ENCODE data around the gene FRMD6. TPM values are rescaled to one million over a fixed set of nuclear protein-coding genes. Genes with fewer than 3 reads are reported as not detected.

FRMD6 gene
- total and polyA plus RNA-seq, 10 of the 15 experiments (the other 5 are each of a cell fraction or from before 2014, with no cell fraction given): 0.86 to 7.8 (median 3.3) TPM

DNA sequence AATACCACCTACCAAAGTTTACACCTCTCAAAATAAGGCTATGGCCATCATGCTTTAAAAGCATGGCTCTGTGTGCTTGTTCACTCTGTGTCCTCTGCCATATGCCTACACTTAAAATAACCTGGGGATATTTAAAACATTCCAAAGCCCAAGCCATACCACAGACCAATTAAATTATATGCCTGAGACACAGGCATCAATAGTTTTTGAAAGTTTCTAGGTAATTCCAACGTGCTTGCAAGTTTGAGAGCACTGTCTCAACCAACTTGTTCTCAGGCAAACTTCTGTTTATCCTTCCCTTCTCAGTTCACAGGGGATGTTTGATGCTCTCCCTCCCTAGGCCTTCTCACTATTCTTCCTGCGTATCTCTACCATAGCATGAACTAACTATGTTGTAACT, 3.4 kb upstream of the FRMD6 start:
- FAIRE-seq: no peak
- Histone ChIP-seq H3K9me3 (replicated peaks; ENCODE audit: control insufficient read depth, insufficient read depth, low read length) (no peaks in the 10 kb centered on the region), H4K20me1 (ENCODE audit: control insufficient read depth, insufficient read depth) (no peaks in the 10 kb centered on the region), H3K9ac (ENCODE audit: control insufficient read depth, insufficient read depth, low read length) (no peak overlapping the region), H3K27ac (ENCODE audit: control insufficient read depth, insufficient read depth) (no peak overlapping the region), H3K27me3 (replicated peaks in 1 of 2; ENCODE audit: control insufficient read depth in 2 of 2, insufficient read depth in 2 of 2, low read length in 1 of 2) (peaks cover 0 to 3% of the 10 kb centered on the region in 2 experiments; a peak in 1 of 4 replicates), H3K4me3 (no peak overlapping the region), H3K4me1 (ENCODE audit: control insufficient read depth, insufficient read depth, low read length) (no peaks in the 10 kb centered on the region), H3K36me3 (ENCODE audit: control insufficient read depth in 2 of 2, insufficient read depth in 2 of 2, low read length in 1 of 2) (no peaks in the 10 kb centered on the region), H3K4me2 (ENCODE audit: control insufficient read depth, insufficient read depth) (no peak overlapping the region), H2AFZ (ENCODE audit: control insufficient read depth, low read depth, low read length) (no peak overlapping the region), H3K79me2 (ENCODE audit: control insufficient read depth, insufficient read depth, low read length) (no peaks in the 10 kb centered on the region)
- intact Hi-C loops (cut with micrococcal nuclease; ENCODE audit: unreplicated experiment): no loop called here
- ChIA-PET SMC1A (ENCODE audit: uncharacterized antibody, unreplicated experiment) (no interaction called here), RAD21 (ENCODE audit: unreplicated experiment) (no interaction called here), CTCF (no interaction called here), POLR2A (no interaction called here)
- no peak for ATAC-seq
- BruUV-seq (replicated peaks): no TSS peak
- WGBS (ENCODE audit: insufficient coverage, insufficient replicate concordance, low lambda C conversion rate, missing lambda C conversion rate): 44% methylated on average over 2 of the region's 2 CpGs
- DNase-seq (ENCODE audit: low read depth, low spot score): no peak
- in situ Hi-C loops (cut with MboI): no loop called here
- TF ChIP-seq TAF1 (IDR thresholded peaks at IDR 0.05; ENCODE audit: borderline replicate concordance, low read depth, low read length) (no peak), SUZ12 (IDR thresholded peaks at IDR 0.05; ENCODE audit: unreplicated experiment) (no peak), NBN (IDR thresholded peaks at IDR 0.05) (no peak), SREBF1 (IDR thresholded peaks at IDR 0.05; ENCODE audit: low read length) (no peak), STAT3 (IDR thresholded peaks at IDR 0.05; ENCODE audit: low read depth, low read length) (no peak), YBX1 (IDR thresholded peaks at IDR 0.05) (no peak), POLR2AphosphoS5 (IDR thresholded peaks at IDR 0.05; ENCODE audit: low read length) (no peak)
- TF ChIP-seq, protein P1, sequence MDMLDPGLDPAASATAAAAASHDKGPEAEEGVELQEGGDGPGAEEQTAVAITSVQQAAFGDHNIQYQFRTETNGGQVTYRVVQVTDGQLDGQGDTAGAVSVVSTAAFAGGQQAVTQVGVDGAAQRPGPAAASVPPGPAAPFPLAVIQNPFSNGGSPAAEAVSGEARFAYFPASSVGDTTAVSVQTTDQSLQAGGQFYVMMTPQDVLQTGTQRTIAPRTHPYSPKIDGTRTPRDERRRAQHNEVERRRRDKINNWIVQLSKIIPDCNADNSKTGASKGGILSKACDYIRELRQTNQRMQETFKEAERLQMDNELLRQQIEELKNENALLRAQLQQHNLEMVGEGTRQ (IDR thresholded peaks at IDR 0.05; ENCODE audit: borderline replicate concordance, low read depth, low read length): no peak
- TF ChIP-seq, protein P2, sequence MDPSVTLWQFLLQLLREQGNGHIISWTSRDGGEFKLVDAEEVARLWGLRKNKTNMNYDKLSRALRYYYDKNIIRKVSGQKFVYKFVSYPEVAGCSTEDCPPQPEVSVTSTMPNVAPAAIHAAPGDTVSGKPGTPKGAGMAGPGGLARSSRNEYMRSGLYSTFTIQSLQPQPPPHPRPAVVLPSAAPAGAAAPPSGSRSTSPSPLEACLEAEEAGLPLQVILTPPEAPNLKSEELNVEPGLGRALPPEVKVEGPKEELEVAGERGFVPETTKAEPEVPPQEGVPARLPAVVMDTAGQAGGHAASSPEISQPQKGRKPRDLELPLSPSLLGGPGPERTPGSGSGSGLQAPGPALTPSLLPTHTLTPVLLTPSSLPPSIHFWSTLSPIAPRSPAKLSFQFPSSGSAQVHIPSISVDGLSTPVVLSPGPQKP (IDR thresholded peaks at IDR 0.05; ENCODE audit: low read depth, low read length): no peak
